Measurements from ENCODE around the gene RNF224. TPM values are rescaled to one million over a fixed set of nuclear protein-coding genes. Genes with fewer than 3 reads are reported as not detected.

RNF224 gene
- total RNA-seq, 4 donors from 2014 or later, result not detected

GRCh38 chr9:137189297-137190295 lies 37.7 kb upstream of the RNF224 start:
- Histone ChIP-seq H3K27ac (peak overlapping the region; percentile 67 to 98 (median 94)), H3K9me3 (no peaks in the 10 kb centered on the region), H3K4me1 (peaks cover 7 to 66% (median 34%) of the 10 kb centered on the region in 4 donors), H3K4me3 (peak overlapping the region; percentile 78 to 99 (median 91)), H3K36me3 (peaks cover 0 to 53% (median 10%) of the 10 kb centered on the region in 3 donors), H3K27me3 (no peaks in the 10 kb centered on the region)
- WGBS, 2 donors, result 24 to 48% methylated on average over 18 to 23 of the region's 23 CpGs
- no peak for TF ChIP-seq POLR2A (IDR thresholded peaks at IDR 0.05)
- no peak for TF ChIP-seq CTCF (IDR thresholded peaks at IDR 0.05)
- no peak for TF ChIP-seq EP300 (IDR thresholded peaks at IDR 0.05)
- no peak for DNase-seq (ENCODE audit: low spot score in 2 of 2)

- H3K4me1 ChIP-seq, result peaks cover 7 to 66% (median 34%) of the 10 kb centered on the region in 4 donors
- no peak for DNase-seq (ENCODE audit: low spot score in 2 of 2)
- 72 to 79% methylated on average over 6 to 9 of the region's 9 CpGs for WGBS, 2 donors
- TF ChIP-seq POLR2A (IDR thresholded peaks at IDR 0.05) (no peak), CTCF (IDR thresholded peaks at IDR 0.05) (no peak), EP300 (IDR thresholded peaks at IDR 0.05) (no peak)
- no peaks in the 10 kb centered on the region for H3K9me3 ChIP-seq
- no peaks in the 10 kb centered on the region for H3K27me3 ChIP-seq
- peaks cover 0 to 45% (median 7%) of the 10 kb centered on the region in 3 donors for H3K36me3 ChIP-seq
- no peak overlapping the region for H3K4me3 ChIP-seq
- H3K27ac ChIP-seq, result peak overlapping the region in 1 of 4 donors; percentile 96
Observed at GRCh38 chr9:137190315-137190856, 36.9 kb upstream of the RNF224 start.

- no peak overlapping the region for H3K4me3 ChIP-seq
- 42 to 72% methylated on average over 2 to 3 of the region's 3 CpGs for WGBS, 2 donors
- no peak overlapping the region for H3K27ac ChIP-seq
- H3K4me1 ChIP-seq, result peaks cover 7 to 66% (median 31%) of the 10 kb centered on the region in 4 donors
- H3K9me3 ChIP-seq, result no peaks in the 10 kb centered on the region
- no peak for DNase-seq (ENCODE audit: low spot score in 2 of 2)
- H3K27me3 ChIP-seq, result no peaks in the 10 kb centered on the region
- peaks cover 0 to 37% (median 7%) of the 10 kb centered on the region in 3 donors for H3K36me3 ChIP-seq
- no peak for TF ChIP-seq EP300 (IDR thresholded peaks at IDR 0.05)
- TF ChIP-seq POLR2A (IDR thresholded peaks at IDR 0.05), result no peak
- TF ChIP-seq CTCF (IDR thresholded peaks at IDR 0.05), result no peak
Observed at GRCh38 chr9:137191245-137191644, 36.1 kb upstream of the RNF224 start.

- no peak for TF ChIP-seq CTCF (IDR thresholded peaks at IDR 0.05)
- no peak for TF ChIP-seq EP300 (IDR thresholded peaks at IDR 0.05)
- TF ChIP-seq POLR2A (IDR thresholded peaks at IDR 0.05), result no peak
- no peak for DNase-seq (ENCODE audit: low spot score in 2 of 2)
- Histone ChIP-seq H3K4me3 (no peak overlapping the region), H3K4me1 (peaks cover 7 to 64% (median 26%) of the 10 kb centered on the region in 4 donors), H3K27me3 (no peaks in the 10 kb centered on the region), H3K27ac (no peak overlapping the region), H3K9me3 (no peaks in the 10 kb centered on the region), H3K36me3 (peaks cover 0 to 32% (median 7%) of the 10 kb centered on the region in 3 donors)
- 76 to 80% methylated on average over 19 of the region's 22 CpGs for WGBS, 2 donors
Observed at GRCh38 chr9:137191691-137192447, 35.4 kb upstream of the RNF224 start.

All from tibial nerve (tissue), 4 donors.